H1 (cell line): ENCODE results near the gene GNAS.

Source experiments
- FOSL1 ChIP-seq: IDR thresholded peaks from 2 replicates; pipeline ENCODE4 v1.6.1; 2011; ENCODE audit warnings: mild to moderate bottlenecking, low read depth, low read length, moderate library complexity; ENCODE audit not compliant: insufficient read depth
- RAD21 ChIP-seq, 2 experiments: IDR thresholded peaks in 1 of 2; conservative IDR thresholded peaks in 1 of 2; 2 replicates each; pipeline ENCODE4 v1.6.1; 2011; ENCODE audit warnings: low read depth in 2 of 2, low read length in 2 of 2, improper control_type of control experiment in 1 of 2, inconsistent platforms in 1 of 2, mild to moderate bottlenecking in 1 of 2, moderate library complexity in 1 of 2

DNA sequence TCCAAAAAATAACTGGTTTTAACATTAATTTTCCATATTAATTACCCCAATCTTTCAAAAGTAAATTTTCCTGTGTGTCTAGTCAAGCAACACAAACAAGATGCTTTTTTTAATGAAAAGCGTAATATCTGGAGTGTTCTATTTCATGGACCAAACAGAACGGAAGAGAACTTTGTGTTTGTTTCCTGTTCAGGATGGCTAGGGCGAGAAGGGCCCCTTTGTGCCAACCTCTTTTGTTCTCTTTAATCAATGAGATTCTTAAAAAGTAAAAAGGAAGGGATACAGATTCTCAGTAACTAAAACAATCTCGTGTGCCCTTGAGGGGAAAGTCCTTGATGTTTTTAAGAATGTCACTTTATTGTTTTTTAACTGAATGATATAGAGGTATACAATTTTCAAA lies 55.7 kb downstream of the GNAS start:
- TF ChIP-seq RAD21 (IDR thresholded peaks at IDR 0.05 in 1 of 2, conservative IDR thresholded peaks at IDR 0.05 in 1 of 2; ENCODE audit: low read depth in 2 of 2, low read length in 2 of 2) (no peak), FOSL1 (no peak)
